ENCODE data around the gene STK24.

The STK24 gene

DNA sequence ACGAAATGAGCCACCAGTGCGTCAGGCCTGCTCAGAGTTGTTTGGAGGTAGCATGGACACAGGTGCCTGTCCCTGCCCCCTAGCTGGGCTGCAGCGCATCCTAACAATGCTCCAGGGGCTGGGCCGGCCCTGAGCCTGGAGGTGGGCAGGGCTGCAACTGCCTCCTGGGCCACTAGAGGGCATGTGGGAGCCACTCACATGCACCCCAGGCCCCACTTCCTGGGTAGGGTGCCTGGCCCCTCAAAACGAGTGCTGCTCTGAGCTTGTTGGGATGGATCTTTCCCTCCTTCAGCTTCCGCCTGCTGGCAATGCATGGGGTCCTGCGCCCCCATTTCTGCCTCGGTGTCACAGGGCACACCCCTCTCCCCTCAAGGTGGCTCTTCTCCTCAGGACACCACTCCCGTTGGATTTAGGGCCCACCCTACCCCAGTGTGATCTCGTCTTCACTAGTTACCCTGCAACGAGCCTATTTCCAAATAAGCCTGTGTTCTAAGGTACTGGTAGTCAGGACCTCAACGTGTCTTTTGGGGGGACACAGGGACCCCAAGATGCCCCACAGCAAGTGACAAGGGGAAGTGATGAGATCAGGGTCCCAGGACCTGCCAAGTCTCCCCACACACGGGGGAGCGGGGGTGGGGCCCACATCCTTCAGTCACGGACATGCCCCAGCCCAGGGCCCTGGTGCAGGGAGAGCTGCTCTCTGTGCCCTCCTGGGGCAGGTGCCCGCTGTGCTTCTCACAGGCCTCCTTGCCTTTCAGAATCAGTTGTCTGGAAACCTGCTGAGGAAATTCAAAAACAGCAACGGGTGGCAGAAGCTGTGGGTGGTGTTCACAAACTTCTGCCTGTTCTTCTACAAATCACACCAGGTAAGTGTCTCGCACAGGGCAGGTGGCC, 131.3 kb downstream of the STK24 start:
- TF ChIP-seq, protein P1, sequence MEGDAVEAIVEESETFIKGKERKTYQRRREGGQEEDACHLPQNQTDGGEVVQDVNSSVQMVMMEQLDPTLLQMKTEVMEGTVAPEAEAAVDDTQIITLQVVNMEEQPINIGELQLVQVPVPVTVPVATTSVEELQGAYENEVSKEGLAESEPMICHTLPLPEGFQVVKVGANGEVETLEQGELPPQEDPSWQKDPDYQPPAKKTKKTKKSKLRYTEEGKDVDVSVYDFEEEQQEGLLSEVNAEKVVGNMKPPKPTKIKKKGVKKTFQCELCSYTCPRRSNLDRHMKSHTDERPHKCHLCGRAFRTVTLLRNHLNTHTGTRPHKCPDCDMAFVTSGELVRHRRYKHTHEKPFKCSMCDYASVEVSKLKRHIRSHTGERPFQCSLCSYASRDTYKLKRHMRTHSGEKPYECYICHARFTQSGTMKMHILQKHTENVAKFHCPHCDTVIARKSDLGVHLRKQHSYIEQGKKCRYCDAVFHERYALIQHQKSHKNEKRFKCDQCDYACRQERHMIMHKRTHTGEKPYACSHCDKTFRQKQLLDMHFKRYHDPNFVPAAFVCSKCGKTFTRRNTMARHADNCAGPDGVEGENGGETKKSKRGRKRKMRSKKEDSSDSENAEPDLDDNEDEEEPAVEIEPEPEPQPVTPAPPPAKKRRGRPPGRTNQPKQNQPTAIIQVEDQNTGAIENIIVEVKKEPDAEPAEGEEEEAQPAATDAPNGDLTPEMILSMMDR (IDR thresholded peaks at IDR 0.05; ENCODE audit: insufficient read depth, missing control alignments): peak; percentile 71
- DNase-seq (ENCODE audit: insufficient read length, low spot score) (peak; percentile 73), FAIRE-seq (no peak)

DNA sequence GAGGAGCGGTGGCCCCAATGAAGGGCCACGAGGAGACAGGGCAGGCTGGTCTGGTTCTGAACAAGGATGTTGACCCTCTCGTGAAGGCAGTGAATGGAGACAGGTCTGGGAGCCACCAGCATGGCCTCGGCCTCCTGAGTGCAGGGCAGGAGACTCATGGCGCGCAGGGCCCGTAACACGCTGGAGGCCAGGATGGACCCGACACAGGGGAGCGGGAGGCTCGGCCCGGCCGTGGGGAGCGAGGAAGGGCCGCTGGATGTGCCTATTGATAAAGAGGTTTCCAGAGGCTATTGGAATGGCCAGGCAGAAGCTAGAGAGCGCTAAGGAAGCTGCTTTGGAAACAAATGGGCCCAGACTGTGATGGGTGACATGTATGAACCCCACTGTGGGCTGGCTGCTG, 132.5 kb downstream of the STK24 start:
- no peak for DNase-seq (ENCODE audit: insufficient read length, low spot score)
- TF ChIP-seq, protein P1 (IDR thresholded peaks at IDR 0.05; ENCODE audit: insufficient read depth, missing control alignments): no peak
- FAIRE-seq: no peak

DNA sequence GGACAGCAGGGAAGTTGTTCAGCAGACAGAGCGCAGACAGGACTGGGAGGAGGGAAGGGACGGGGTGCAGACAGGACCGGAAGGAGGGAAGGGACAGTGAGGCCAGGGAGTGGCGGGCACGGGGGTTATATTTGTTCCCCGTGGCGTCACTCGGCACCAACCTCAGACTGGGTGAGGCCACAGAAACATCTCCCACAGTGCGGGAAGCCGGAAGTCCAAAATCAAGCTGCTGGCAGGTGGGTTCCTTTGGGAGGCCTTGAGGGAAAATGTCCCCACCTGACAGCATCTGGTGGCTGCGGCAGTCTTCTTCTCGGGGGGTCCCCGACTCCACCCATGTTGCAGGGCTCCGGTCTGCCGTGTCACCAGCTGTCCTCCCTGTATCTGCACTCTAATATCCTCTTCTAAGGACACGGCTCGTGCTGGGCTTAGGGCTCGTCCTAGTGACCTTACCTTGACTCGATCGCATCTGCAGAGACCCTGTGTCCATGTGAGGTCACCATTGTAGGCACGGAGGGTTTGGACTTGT, 133.0 kb downstream of the STK24 start:
- TF ChIP-seq, protein P1 (IDR thresholded peaks at IDR 0.05; ENCODE audit: insufficient read depth, missing control alignments): no peak
- FAIRE-seq (no peak), DNase-seq (ENCODE audit: insufficient read length, low spot score) (no peak)

DNA sequence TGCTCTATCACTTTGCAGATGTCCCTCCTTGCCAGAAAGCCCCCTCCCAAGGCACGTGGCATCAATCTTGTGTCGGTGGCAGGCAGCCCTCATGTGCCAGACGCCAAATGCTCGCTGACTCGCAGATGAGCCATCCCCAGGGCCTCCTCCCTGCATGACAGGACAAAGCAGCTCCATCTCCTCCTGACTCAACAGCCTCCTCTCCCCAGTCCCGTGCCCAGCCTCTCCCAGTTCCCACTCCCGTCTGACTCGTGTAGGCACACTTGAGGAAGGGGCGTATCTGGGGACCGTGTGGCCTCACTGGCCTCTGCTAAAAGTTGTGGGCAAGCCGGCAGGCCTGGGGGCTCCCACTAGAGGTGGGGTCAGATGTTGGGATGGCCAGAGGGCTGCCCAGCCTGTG, 133.6 kb downstream of the STK24 start:
- DNase-seq (ENCODE audit: insufficient read length, low spot score) (no peak), FAIRE-seq (no peak)
- TF ChIP-seq, protein P1 (IDR thresholded peaks at IDR 0.05; ENCODE audit: insufficient read depth, missing control alignments): no peak

DNA sequence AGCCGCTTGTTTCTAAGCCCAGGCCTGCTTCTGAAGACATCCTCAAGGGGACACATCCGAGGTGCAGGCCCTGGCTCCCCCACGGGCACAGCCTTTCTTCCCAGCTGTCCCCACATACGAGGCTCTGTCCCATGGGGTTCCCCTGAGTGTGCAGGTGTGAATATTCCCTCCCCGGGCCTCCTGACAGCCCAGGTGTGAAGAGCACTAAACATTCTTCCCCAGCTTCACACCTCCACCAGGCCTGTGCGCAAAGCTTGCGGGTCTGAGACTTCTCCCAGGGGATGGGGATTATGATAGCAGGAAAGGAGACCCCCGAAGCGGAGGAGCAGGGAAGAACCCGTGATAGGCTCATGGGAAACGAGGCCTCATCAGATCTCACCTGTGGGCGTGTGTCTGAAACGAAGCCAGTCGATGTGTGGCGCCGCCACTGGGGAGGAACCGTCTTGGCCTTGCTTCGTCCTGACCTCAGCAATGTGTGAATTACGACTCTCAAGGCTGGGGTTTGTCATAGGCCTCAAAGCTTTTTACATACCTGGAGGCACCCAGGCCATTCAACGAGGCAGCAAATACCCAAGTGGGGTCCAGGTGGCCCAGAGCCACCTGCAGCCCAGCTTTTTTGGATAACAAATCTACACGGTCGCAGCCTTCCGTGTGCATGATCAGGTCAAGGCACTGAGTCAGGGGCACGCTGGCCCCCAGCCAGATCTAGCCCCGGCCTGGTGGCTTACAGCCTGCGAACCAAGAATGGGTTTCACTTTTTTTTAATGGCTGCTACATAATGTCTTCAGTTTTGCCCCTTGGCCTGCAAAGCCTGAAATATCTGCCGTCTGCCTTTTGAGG, 134.3 kb downstream of the STK24 start:
- DNase-seq (ENCODE audit: insufficient read length, low spot score) (no peak), FAIRE-seq (no peak)
- TF ChIP-seq, protein P1 (IDR thresholded peaks at IDR 0.05; ENCODE audit: insufficient read depth, missing control alignments): no peak

DNA sequence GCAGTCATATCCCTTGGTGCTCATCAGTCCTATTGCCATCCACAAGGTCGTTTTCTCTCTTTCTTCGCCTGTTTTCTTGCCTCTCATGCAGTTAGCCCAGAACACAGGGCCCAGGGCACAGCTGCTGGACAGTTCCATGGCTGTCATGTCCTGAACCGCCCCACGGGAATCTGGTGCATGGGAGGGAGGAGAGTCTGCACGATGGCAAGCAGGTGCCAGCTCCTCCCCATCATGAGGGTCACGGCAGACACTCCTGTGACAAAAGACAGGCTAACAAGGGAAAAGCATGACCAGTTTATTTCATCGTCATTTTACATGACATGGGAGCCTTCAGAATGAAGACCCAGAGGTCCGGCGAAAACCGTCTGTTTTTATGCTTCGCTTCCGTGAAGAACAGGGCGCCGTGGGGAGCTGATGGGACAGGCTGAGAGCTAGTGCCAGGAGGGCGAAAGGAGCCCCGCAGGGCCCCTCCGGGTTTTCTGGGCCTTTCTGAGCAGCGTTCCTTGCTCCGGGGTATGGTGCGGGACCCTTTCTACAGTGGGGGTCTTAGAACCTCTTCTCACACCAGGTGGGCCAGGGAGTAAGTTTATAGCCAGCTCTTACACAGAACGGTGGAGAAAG, 135.7 kb downstream of the STK24 start:
- FAIRE-seq (no peak), DNase-seq (ENCODE audit: insufficient read length, low spot score) (no peak)
- TF ChIP-seq, protein P1 (IDR thresholded peaks at IDR 0.05; ENCODE audit: insufficient read depth, missing control alignments): no peak

Data from D721Med (cell line).